ENCODE measurements around the gene SEMA4G. TPM values are rescaled to one million over a fixed set of nuclear protein-coding genes. Genes with fewer than 3 reads are reported as not detected.
A peak's percentile ranks its signal among the peaks of the same experiment; 100 is the strongest.

The SEMA4G gene
- total and polyA plus RNA-seq, 7 experiments from 2014 or later: 0.24 to 1.7 (median 0.88) TPM

- POLR2A ChIA-PET: interaction anchor here (4.7 kb wide), 1 partner anchor 13 kb away, joined by 65 read pairs; the partner anchor contains the start of gene LZTS2
- ATAC-seq (no peak), DNase-seq (no peak)
- H3K4me3 Mint-ChIP-seq: peak overlapping the region in 1 of 10 donors; percentile 28
- no peaks in the 10 kb centered on the region for H3K9me3 Mint-ChIP-seq
- peaks cover 0 to 46% (median 15%) of the 10 kb centered on the region in 5 donors for H3K36me3 Mint-ChIP-seq
- Histone ChIP-seq H3K27ac (ENCODE audit: low read depth, low read length) (no peak overlapping the region), H3K4me3 (ENCODE audit: low read length) (no peak overlapping the region), H3K4me1 (ENCODE audit: control insufficient read depth in 2 of 2, insufficient read depth in 2 of 2, low read length in 2 of 2) (peaks cover 17 to 24% of the 10 kb centered on the region in 2 donors), H3K9me3 (ENCODE audit: control insufficient read depth in 2 of 3, low read length in 3 of 3) (no peaks in the 10 kb centered on the region), H3K36me3 (ENCODE audit: control insufficient read depth in 2 of 3, insufficient read depth in 3 of 3, low read length in 3 of 3) (peaks cover 0 to 61% (median 0%) of the 10 kb centered on the region in 3 experiments), H3K27me3 (ENCODE audit: control insufficient read depth in 2 of 2, insufficient read depth in 2 of 2, low read length in 2 of 2) (no peaks in the 10 kb centered on the region)
- H3K4me1 Mint-ChIP-seq: peaks cover 19 to 49% (median 30%) of the 10 kb centered on the region in 7 donors
- no peaks in the 10 kb centered on the region for H3K27me3 Mint-ChIP-seq
- no peak overlapping the region for H3K27ac Mint-ChIP-seq
- intact Hi-C loops (cut with micrococcal nuclease): no loop called here
- CTCF ChIA-PET: no interaction called here
These were observed 15.4 kb downstream of the SEMA4G start for GRCh38 chr10:100984672-100985177.

DNA sequence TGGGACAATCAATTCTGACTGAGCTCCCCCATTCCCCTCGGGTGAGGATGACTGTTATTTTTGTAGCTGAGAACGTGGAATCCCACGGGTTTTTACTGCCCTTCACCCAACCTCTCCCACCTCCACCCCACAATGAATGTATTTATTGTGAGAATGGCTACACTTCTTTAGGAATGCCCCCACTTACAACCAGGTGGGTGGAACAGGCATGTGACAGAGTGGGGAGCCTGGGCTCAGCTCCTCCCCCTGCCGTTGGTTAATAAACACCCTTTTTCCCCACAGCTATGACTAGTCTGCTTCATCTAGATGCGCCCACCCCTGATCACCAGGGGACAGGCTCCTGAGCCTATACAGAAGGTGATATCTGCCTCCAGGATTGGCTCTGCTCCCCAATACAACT, 16.0 kb downstream of the SEMA4G start:
- no peak for ATAC-seq
- H3K9me3 Mint-ChIP-seq: no peaks in the 10 kb centered on the region
- Histone ChIP-seq H3K36me3 (ENCODE audit: control insufficient read depth in 2 of 3, insufficient read depth in 3 of 3, low read length in 3 of 3) (peaks cover 0 to 61% (median under 1%) of the 10 kb centered on the region in 3 experiments), H3K4me3 (ENCODE audit: low read length) (no peak overlapping the region), H3K4me1 (ENCODE audit: control insufficient read depth in 2 of 2, insufficient read depth in 2 of 2, low read length in 2 of 2) (peaks cover 17 to 24% of the 10 kb centered on the region in 2 donors), H3K9me3 (ENCODE audit: control insufficient read depth in 2 of 3, low read length in 3 of 3) (no peaks in the 10 kb centered on the region), H3K27me3 (ENCODE audit: control insufficient read depth in 2 of 2, insufficient read depth in 2 of 2, low read length in 2 of 2) (no peaks in the 10 kb centered on the region), H3K27ac (ENCODE audit: low read depth, low read length) (no peak overlapping the region)
- DNase-seq: no peak
- POLR2A ChIA-PET: interaction anchor here (1.4 to 4.7 kb wide), 2 partner anchors 12 to 46 kb away, joined by 8 to 65 read pairs; partner anchors contain the start of genes LZTS2, PDZD7 and SFXN3
- peaks cover 20 to 55% (median 32%) of the 10 kb centered on the region in 7 donors for H3K4me1 Mint-ChIP-seq
- peak overlapping the region in 1 of 9 donors; percentile 3 for H3K27ac Mint-ChIP-seq
- CTCF ChIA-PET: no interaction called here
- no peaks in the 10 kb centered on the region for H3K27me3 Mint-ChIP-seq
- intact Hi-C loops (cut with micrococcal nuclease): no loop called here
- H3K4me3 Mint-ChIP-seq: peak overlapping the region in 7 of 10 donors; percentile 28 to 99 (median 93)
- H3K36me3 Mint-ChIP-seq: peaks cover under 1 to 43% (median 17%) of the 10 kb centered on the region in 5 donors

DNA sequence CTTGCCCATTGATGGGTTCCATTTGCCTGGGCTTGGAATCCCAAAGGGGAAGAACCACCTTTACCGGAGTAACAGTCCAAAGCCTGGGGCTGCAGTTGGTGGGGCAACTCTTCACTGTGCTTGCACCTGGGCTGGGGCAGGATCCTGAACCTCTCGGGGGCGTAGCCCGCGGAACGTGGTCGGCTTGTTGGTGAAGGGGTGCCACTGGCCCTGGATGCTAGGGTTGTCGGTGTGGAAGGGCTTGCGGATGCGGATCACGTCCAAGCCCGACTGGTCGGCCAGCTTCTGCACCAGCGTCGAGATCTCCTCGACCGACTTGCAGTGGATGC, 17.3 kb downstream of the SEMA4G start:
- H3K4me3 Mint-ChIP-seq: peak overlapping the region; percentile 91 to 100 (median 95)
- DNase-seq: no peak

DNA sequence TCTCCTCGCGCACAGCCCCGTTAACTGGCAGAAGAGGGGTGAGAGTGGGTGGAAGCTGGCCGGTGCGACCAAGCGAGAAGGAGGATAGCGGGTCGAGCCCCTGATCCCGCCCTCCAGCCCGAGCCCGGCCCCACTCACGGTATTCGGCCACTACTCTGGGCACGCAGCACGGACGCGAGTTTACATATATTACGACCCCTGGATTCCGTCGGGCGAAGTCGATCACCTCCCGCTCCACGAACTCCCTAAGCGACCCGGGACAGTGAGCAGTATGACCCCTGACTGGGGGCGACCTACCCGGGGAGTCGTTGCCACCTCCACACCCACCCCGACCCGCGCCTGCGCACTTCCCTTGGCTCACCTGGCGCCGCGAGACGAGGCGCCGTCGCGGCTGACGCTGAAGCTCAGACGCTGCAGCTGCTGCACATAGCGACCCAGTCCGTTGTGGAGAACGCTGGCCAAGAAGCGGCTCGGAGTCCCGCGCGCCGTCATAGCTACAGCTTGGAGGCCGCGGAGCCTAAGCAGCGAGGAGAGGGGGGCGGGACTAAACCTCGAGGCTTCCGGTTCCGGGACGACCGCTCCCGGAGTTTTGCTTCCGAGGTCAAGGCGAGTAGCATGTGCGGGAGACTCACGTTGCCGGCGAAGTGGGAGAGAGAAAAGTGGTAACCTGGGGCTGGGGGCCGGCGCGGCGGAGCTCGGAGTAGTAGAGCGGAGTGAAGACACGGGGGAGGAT, 17.8 kb downstream of the SEMA4G start, which contains the start of the genes MRPL43 and TWNK:
Gene MRPL43, minus strand, starts transcription at position 546 of the 733 bp plus-strand sequence. Its CDS starts 54 bp downstream, at position 492.
Gene TWNK, plus strand, starts transcription at position 592 of the 733 bp plus-strand sequence. CDS start 668 bp downstream, outside the sequence.
- POLR2A ChIA-PET: interaction anchor here (0.9 to 4.7 kb wide), 4 partner anchors 10 to 45 kb away, joined by 3 to 65 read pairs (median 4); partner anchors contain the start of genes LZTS2, PDZD7 and SFXN3
- no peaks in the 10 kb centered on the region for H3K9me3 Mint-ChIP-seq

More for the DNA sequence above, 17.3 kb downstream of the SEMA4G start:
- Histone ChIP-seq H3K9me3 (ENCODE audit: control insufficient read depth in 2 of 3, low read length in 3 of 3) (no peaks in the 10 kb centered on the region), H3K4me3 (ENCODE audit: low read length) (peak overlapping the region; percentile 89), H3K27ac (ENCODE audit: low read depth, low read length) (peak overlapping the region; percentile 81), H3K4me1 (ENCODE audit: control insufficient read depth in 2 of 2, insufficient read depth in 2 of 2, low read length in 2 of 2) (peaks cover 17 to 24% of the 10 kb centered on the region in 2 donors), H3K36me3 (ENCODE audit: control insufficient read depth in 2 of 3, insufficient read depth in 3 of 3, low read length in 3 of 3) (peaks cover 0 to 60% (median 11%) of the 10 kb centered on the region in 3 experiments), H3K27me3 (ENCODE audit: control insufficient read depth in 2 of 2, insufficient read depth in 2 of 2, low read length in 2 of 2) (no peaks in the 10 kb centered on the region)
- peaks cover 23 to 60% (median 38%) of the 10 kb centered on the region in 7 donors for H3K4me1 Mint-ChIP-seq
- ChIA-PET POLR2A (interaction anchor here (0.9 to 4.7 kb wide), 4 partner anchors 11 to 45 kb away, joined by 3 to 65 read pairs (median 6); partner anchors contain the start of genes LZTS2, PDZD7 and SFXN3), CTCF (interaction anchor here (2.4 kb wide), 1 partner anchor 11 kb away, joined by 24 read pairs; no protein-coding TSS in a partner anchor)
- no peaks in the 10 kb centered on the region for H3K9me3 Mint-ChIP-seq
- peak overlapping the region in 7 of 9 donors; percentile 84 to 98 (median 92) for H3K27ac Mint-ChIP-seq
- peaks cover 11 to 47% (median 28%) of the 10 kb centered on the region in 5 donors for H3K36me3 Mint-ChIP-seq
- intact Hi-C loops (cut with micrococcal nuclease): no loop called here
- ATAC-seq: no peak
- no peaks in the 10 kb centered on the region for H3K27me3 Mint-ChIP-seq

GRCh38 chr10:100987685-100988049, 18.4 kb downstream of the SEMA4G start:
- no peaks in the 10 kb centered on the region for H3K9me3 ChIP-seq (ENCODE audit: control insufficient read depth in 2 of 3, low read length in 3 of 3)
- H3K9me3 Mint-ChIP-seq: no peaks in the 10 kb centered on the region
- peak overlapping the region; percentile 89 for H3K4me3 ChIP-seq (ENCODE audit: low read length)
- DNase-seq (no peak), ATAC-seq (no peak)
- H3K4me3 Mint-ChIP-seq: peak overlapping the region; percentile 91 to 100 (median 95)
- ChIA-PET POLR2A (interaction anchor here (0.9 to 4.7 kb wide), 4 partner anchors 10 to 45 kb away, joined by 3 to 65 read pairs (median 4); partner anchors contain the start of genes LZTS2, PDZD7 and SFXN3), CTCF (interaction anchor here (1.2 to 2.4 kb wide), 3 partner anchors 10 to 27 kb away, joined by 4 to 24 read pairs (median 5); no protein-coding TSS in a partner anchor)
- H3K27ac ChIP-seq (ENCODE audit: low read depth, low read length): peak overlapping the region; percentile 81
- peaks cover 11 to 41% (median 21%) of the 10 kb centered on the region in 5 donors for H3K36me3 Mint-ChIP-seq
- no peaks in the 10 kb centered on the region for H3K27me3 ChIP-seq (ENCODE audit: control insufficient read depth in 2 of 2, insufficient read depth in 2 of 2, low read length in 2 of 2)
- intact Hi-C loops (cut with micrococcal nuclease): loop anchor here (1.0 kb wide), 3 partner anchors 10 to 75 kb away; partner anchors contain the start of genes SEMA4G (in 2 of the 2) and SLF2 (in 2 of the 2)
- peak overlapping the region; percentile 80 to 98 (median 92) for H3K27ac Mint-ChIP-seq
- H3K36me3 ChIP-seq (ENCODE audit: control insufficient read depth in 2 of 3, insufficient read depth in 3 of 3, low read length in 3 of 3): peaks cover 0 to 57% (median 11%) of the 10 kb centered on the region in 3 experiments
- peaks cover 23 to 60% (median 37%) of the 10 kb centered on the region in 7 donors for H3K4me1 Mint-ChIP-seq
- H3K4me1 ChIP-seq (ENCODE audit: control insufficient read depth in 2 of 2, insufficient read depth in 2 of 2, low read length in 2 of 2): peaks cover 17 to 24% of the 10 kb centered on the region in 2 donors
- no peaks in the 10 kb centered on the region for H3K27me3 Mint-ChIP-seq

More for the DNA sequence above, 17.8 kb downstream of the SEMA4G start, which contains the start of the genes MRPL43 and TWNK:
- peaks cover 17 to 24% of the 10 kb centered on the region in 2 donors for H3K4me1 ChIP-seq (ENCODE audit: control insufficient read depth in 2 of 2, insufficient read depth in 2 of 2, low read length in 2 of 2)
- H3K27me3 Mint-ChIP-seq: no peaks in the 10 kb centered on the region
- intact Hi-C loops (cut with micrococcal nuclease): loop anchor here (1.0 kb wide), 3 partner anchors 10 to 75 kb away; partner anchors contain the start of genes SEMA4G (in 2 of the 2) and SLF2 (in 2 of the 2)
- peaks cover 23 to 60% (median 38%) of the 10 kb centered on the region in 7 donors for H3K4me1 Mint-ChIP-seq
- no peaks in the 10 kb centered on the region for H3K9me3 ChIP-seq (ENCODE audit: control insufficient read depth in 2 of 3, low read length in 3 of 3)
- no peaks in the 10 kb centered on the region for H3K27me3 ChIP-seq (ENCODE audit: control insufficient read depth in 2 of 2, insufficient read depth in 2 of 2, low read length in 2 of 2)
- H3K4me3 Mint-ChIP-seq: peak within 1 kb of the TSS; percentile 91 to 100 (median 95)
- CTCF ChIA-PET: interaction anchor here (1.8 to 2.4 kb wide), 2 partner anchors 10 to 27 kb away, joined by 5 to 24 read pairs; no protein-coding TSS in a partner anchor
- ATAC-seq (peak; percentile 94), DNase-seq (peak; percentile 68 to 88 (median 84))
- H3K27ac Mint-ChIP-seq: peak within 1 kb of the TSS; percentile 80 to 98 (median 92)
- H3K27ac ChIP-seq (ENCODE audit: low read depth, low read length): peak within 1 kb of the TSS; percentile 81
- H3K4me3 ChIP-seq (ENCODE audit: low read length): peak within 1 kb of the TSS; percentile 89
- peaks cover 0 to 59% (median 11%) of the 10 kb centered on the region in 3 experiments for H3K36me3 ChIP-seq (ENCODE audit: control insufficient read depth in 2 of 3, insufficient read depth in 3 of 3, low read length in 3 of 3)
- peaks cover 11 to 44% (median 26%) of the 10 kb centered on the region in 5 donors for H3K36me3 Mint-ChIP-seq

GRCh38 chr10:100988166-100988565, 18.9 kb downstream of the SEMA4G start:
- ChIA-PET POLR2A (interaction anchor here (0.8 to 4.7 kb wide), 2 partner anchors 9 to 43 kb away, joined by 3 to 65 read pairs; partner anchors contain the start of genes LZTS2, PDZD7 and SFXN3), CTCF (interaction anchor here (0.7 to 2.4 kb wide), 5 partner anchors 9 to 28 kb away, joined by 3 to 24 read pairs (median 5); no protein-coding TSS in a partner anchor)
- H3K9me3 ChIP-seq (ENCODE audit: control insufficient read depth in 2 of 3, low read length in 3 of 3): no peaks in the 10 kb centered on the region
- H3K4me1 ChIP-seq (ENCODE audit: control insufficient read depth in 2 of 2, insufficient read depth in 2 of 2, low read length in 2 of 2): peaks cover 17 to 24% of the 10 kb centered on the region in 2 donors
- intact Hi-C loops (cut with micrococcal nuclease): no loop called here
- Mint-ChIP-seq H3K36me3 (peaks cover 11 to 46% (median 18%) of the 10 kb centered on the region in 5 donors), H3K27ac (peak overlapping the region in 5 of 9 donors; percentile 80 to 96 (median 92)), H3K27me3 (no peaks in the 10 kb centered on the region), H3K4me3 (peak overlapping the region; percentile 91 to 100 (median 95)), H3K4me1 (peaks cover 23 to 60% (median 35%) of the 10 kb centered on the region in 7 donors), H3K9me3 (no peaks in the 10 kb centered on the region)
- peaks cover 0 to 56% (median 11%) of the 10 kb centered on the region in 3 experiments for H3K36me3 ChIP-seq (ENCODE audit: control insufficient read depth in 2 of 3, insufficient read depth in 3 of 3, low read length in 3 of 3)
- H3K4me3 ChIP-seq (ENCODE audit: low read length): peak overlapping the region; percentile 89
- H3K27me3 ChIP-seq (ENCODE audit: control insufficient read depth in 2 of 2, insufficient read depth in 2 of 2, low read length in 2 of 2): no peaks in the 10 kb centered on the region
- DNase-seq: no peak
- no peak for ATAC-seq
- H3K27ac ChIP-seq (ENCODE audit: low read depth, low read length): peak overlapping the region; percentile 81

All from naive thymus-derived CD4-positive, alpha-beta T cell (primary cell).